MM.1S (cell line): ENCODE measurements around the gene TEAD2.

ENCODE experiments used
- DNase-seq: peaks from one replicate; pipeline ENCODE4 v3.0.0-alpha.2; 2015
- H2AFZ ChIP-seq: fragments of 300-600 bp; sonication (generic); 2 replicates; pipeline ENCODE4 v1.6.0; 2016; ENCODE audit warnings: antibody characterized with exemption, low read length
- H3F3A ChIP-seq: fragments of 300-600 bp; sonication (generic); 2 replicates; pipeline ENCODE4 v1.6.1; 2016; ENCODE audit warnings: mild to moderate bottlenecking, antibody characterized with exemption, low read length, moderate library complexity, mixed read lengths; ENCODE audit not compliant: insufficient read depth
- H3K27ac ChIP-seq: fragments of 300-600 bp; sonication (generic); 2 replicates; pipeline ENCODE4 v1.5.1; 2016; ENCODE audit warnings: mild to moderate bottlenecking, low read length
- H3K27me3 ChIP-seq: fragments of 300-600 bp; sonication (generic); replicated peaks from 2 replicates; pipeline ENCODE4 v1.6.0; 2016; ENCODE audit warnings: low read length; ENCODE audit not compliant: insufficient read depth
- H3K36me3 ChIP-seq: fragments of 300-600 bp; sonication (generic); replicated peaks from 2 replicates; pipeline ENCODE4 v1.6.1; 2016; ENCODE audit warnings: mild to moderate bottlenecking, low read length, mixed read lengths; ENCODE audit not compliant: insufficient read depth
- H3K4me1 ChIP-seq: fragments of 300-600 bp; sonication (generic); 2 replicates; pipeline ENCODE4 v1.6.1; 2016; ENCODE audit warnings: low read length, mixed read lengths
- H3K4me2 ChIP-seq: fragments of 300-600 bp; sonication (generic); 2 replicates; pipeline ENCODE4 v1.6.0; 2016; ENCODE audit warnings: low read depth, low read length
- H3K4me3 ChIP-seq: fragments of 300-600 bp; sonication (generic); 2 replicates; pipeline ENCODE4 v1.5.1; 2016; ENCODE audit warnings: low read length, mixed read lengths
- H3K79me2 ChIP-seq: fragments of 300-600 bp; sonication (generic); 2 replicates; pipeline ENCODE4 v1.6.1; 2016; ENCODE audit warnings: mixed run types, low read length, mixed read lengths
- H3K9ac ChIP-seq: fragments of 300-600 bp; sonication (generic); 2 replicates; pipeline ENCODE4 v1.6.1; 2016; ENCODE audit warnings: low read length, mixed read lengths
- H3K9me2 ChIP-seq: fragments of 300-600 bp; sonication (generic); replicated peaks from 2 replicates; pipeline ENCODE4 v1.6.1; 2016; ENCODE audit warnings: mild to moderate bottlenecking, low read length, mixed read lengths; ENCODE audit not compliant: insufficient read depth
- H3K9me3 ChIP-seq: fragments of 300-600 bp; sonication (generic); replicated peaks from 2 replicates; pipeline ENCODE4 v1.6.1; 2016; ENCODE audit warnings: mild to moderate bottlenecking, low read length, mixed read lengths; ENCODE audit not compliant: insufficient read depth
- H4K20me1 ChIP-seq: fragments of 300-600 bp; sonication (generic); 2 replicates; pipeline ENCODE4 v1.6.1; 2016; ENCODE audit warnings: mild to moderate bottlenecking, low read length, moderate library complexity, mixed read lengths; ENCODE audit not compliant: insufficient read depth
- CTCF ChIP-seq: fragments of 300-600 bp; sonication (generic); IDR thresholded peaks from 2 replicates; pipeline ENCODE4 v1.5.1; 2016; ENCODE audit warnings: antibody characterized with exemption, low read length, mixed read lengths
- EZH2 ChIP-seq: fragments of 300-600 bp; sonication (generic); optimal IDR thresholded peaks from 2 replicates; pipeline ENCODE3; 2017; ENCODE audit warnings: low read depth, mild to moderate bottlenecking, antibody characterized with exemption, low read length, mixed read lengths
- EZH2phosphoT487 ChIP-seq: fragments of 300-600 bp; sonication (generic); IDR thresholded peaks from 2 replicates; pipeline ENCODE4 v1.6.1; 2018; ENCODE audit warnings: antibody characterized with exemption, low read length

The TEAD2 gene

GRCh38 chr19:49337267-49338022 is 24.8 kb downstream of the TEAD2 start:
- Histone ChIP-seq H3F3A (no peaks in the 10 kb centered on the region), H3K27me3 (no peaks in the 10 kb centered on the region), H3K9me2 (no peaks in the 10 kb centered on the region), H3K9me3 (no peaks in the 10 kb centered on the region), H4K20me1 (no peaks in the 10 kb centered on the region), H3K4me2 (no peak overlapping the region), H2AFZ (no peak overlapping the region), H3K27ac (no peak overlapping the region), H3K9ac (no peak overlapping the region), H3K79me2 (no peaks in the 10 kb centered on the region), H3K4me3 (no peak overlapping the region), H3K36me3 (no peaks in the 10 kb centered on the region), H3K4me1 (peaks cover 16% of the 10 kb centered on the region)
- DNase-seq = no peak
- TF ChIP-seq EZH2 = no peak
- TF ChIP-seq CTCF = no peak
- TF ChIP-seq EZH2phosphoT487 = no peak

GRCh38 chr19:49336482-49337266 is 25.5 kb downstream of the TEAD2 start:
- Histone ChIP-seq H3K9me3 (no peaks in the 10 kb centered on the region), H3K4me1 (peaks cover 16% of the 10 kb centered on the region), H3K4me2 (no peak overlapping the region), H4K20me1 (no peaks in the 10 kb centered on the region), H3K79me2 (no peaks in the 10 kb centered on the region), H3K36me3 (no peaks in the 10 kb centered on the region), H3F3A (no peaks in the 10 kb centered on the region), H3K27ac (no peak overlapping the region), H3K9ac (no peak overlapping the region), H3K4me3 (no peak overlapping the region), H3K27me3 (no peaks in the 10 kb centered on the region), H2AFZ (no peak overlapping the region), H3K9me2 (no peaks in the 10 kb centered on the region)
- DNase-seq = no peak
- TF ChIP-seq CTCF (no peak), EZH2 (no peak), EZH2phosphoT487 (no peak)

GRCh38 chr19:49335784-49336481 is 26.3 kb downstream of the TEAD2 start:
- Histone ChIP-seq H3K79me2 (no peaks in the 10 kb centered on the region), H3K9me3 (no peaks in the 10 kb centered on the region), H3K4me1 (peaks cover 16% of the 10 kb centered on the region), H2AFZ (peak overlapping the region; percentile 86), H4K20me1 (no peaks in the 10 kb centered on the region), H3K27me3 (no peaks in the 10 kb centered on the region), H3K9ac (peak overlapping the region; percentile 57; the same call in 1 of the 2 replicates), H3K9me2 (no peaks in the 10 kb centered on the region), H3K36me3 (no peaks in the 10 kb centered on the region), H3K27ac (no peak overlapping the region), H3K4me3 (peak overlapping the region; percentile 82), H3F3A (no peaks in the 10 kb centered on the region), H3K4me2 (peak overlapping the region; percentile 88)
- DNase-seq = no peak
- no peak for TF ChIP-seq EZH2phosphoT487
- no peak for TF ChIP-seq EZH2
- TF ChIP-seq CTCF = no peak
